Tibial artery (tissue), 4 donors: ENCODE results near the gene FCN2.

Experiments
- DNase-seq, 2 donors: peaks; one replicate each; pipeline ENCODE4 v3.0.0-alpha.2; 2019
- H3K27ac ChIP-seq, 2 donors: fragments of 200-600 bp; sonication (generic) in 1 of 2; 1 replicate in 1 of 2; 2 replicates in 1 of 2; pipeline ENCODE4 v1.5.1; 2018 to 2019; ENCODE audit warnings: mild to moderate bottlenecking in 1 of 2
- H3K27me3 ChIP-seq, 2 donors: fragments of 200-600 bp; sonication (generic) in 1 of 2; one replicate each; pipeline versions ENCODE4 v1.5.1 to v1.6.0; 2016 to 2019
- H3K36me3 ChIP-seq, 3 donors: fragments of 200-600 bp; sonication (generic) in 2 of 3; one replicate each; pipeline ENCODE4 v1.5.1; 2016 to 2019; ENCODE audit warnings: mild to moderate bottlenecking in 2 of 3
- H3K4me1 ChIP-seq, 4 donors: fragments of 200-600 bp; sonication (generic) in 2 of 4; 1 replicate in 3 of 4; 2 replicates in 1 of 4; pipeline ENCODE4 v1.5.1; 2016 to 2019
- H3K4me3 ChIP-seq, 2 donors: fragments of 200-600 bp; sonication (generic) in 1 of 2; 1 replicate in 1 of 2; 2 replicates in 1 of 2; pipeline ENCODE4 v1.5.1; 2018 to 2019; ENCODE audit warnings: mild to moderate bottlenecking in 2 of 2
- H3K9me3 ChIP-seq, 3 donors: fragments of 200-600 bp; sonication (generic) in 1 of 3; one replicate each; pipeline ENCODE4 v1.5.1; 2016 to 2019
- intact Hi-C: fragments of 100-400 bp; cut with DNase I; formaldehyde crosslinking; loops from one replicate; pipeline ENCODE4 v1.15.0; 2023; ENCODE audit warnings: low total_unique reads
- TF ChIP-seq, protein P1 (sequence below), 2 experiments: fragments of 200-600 bp in 1 of 2; fragments of 450-650 bp in 1 of 2; IDR thresholded peaks; one replicate each; pipeline ENCODE4 v1.5.1; 2017 to 2019; ENCODE audit warnings: antibody characterized with exemption in 2 of 2, mild to moderate bottlenecking in 1 of 2, moderate library complexity in 1 of 2

Gene FCN2

DNA sequence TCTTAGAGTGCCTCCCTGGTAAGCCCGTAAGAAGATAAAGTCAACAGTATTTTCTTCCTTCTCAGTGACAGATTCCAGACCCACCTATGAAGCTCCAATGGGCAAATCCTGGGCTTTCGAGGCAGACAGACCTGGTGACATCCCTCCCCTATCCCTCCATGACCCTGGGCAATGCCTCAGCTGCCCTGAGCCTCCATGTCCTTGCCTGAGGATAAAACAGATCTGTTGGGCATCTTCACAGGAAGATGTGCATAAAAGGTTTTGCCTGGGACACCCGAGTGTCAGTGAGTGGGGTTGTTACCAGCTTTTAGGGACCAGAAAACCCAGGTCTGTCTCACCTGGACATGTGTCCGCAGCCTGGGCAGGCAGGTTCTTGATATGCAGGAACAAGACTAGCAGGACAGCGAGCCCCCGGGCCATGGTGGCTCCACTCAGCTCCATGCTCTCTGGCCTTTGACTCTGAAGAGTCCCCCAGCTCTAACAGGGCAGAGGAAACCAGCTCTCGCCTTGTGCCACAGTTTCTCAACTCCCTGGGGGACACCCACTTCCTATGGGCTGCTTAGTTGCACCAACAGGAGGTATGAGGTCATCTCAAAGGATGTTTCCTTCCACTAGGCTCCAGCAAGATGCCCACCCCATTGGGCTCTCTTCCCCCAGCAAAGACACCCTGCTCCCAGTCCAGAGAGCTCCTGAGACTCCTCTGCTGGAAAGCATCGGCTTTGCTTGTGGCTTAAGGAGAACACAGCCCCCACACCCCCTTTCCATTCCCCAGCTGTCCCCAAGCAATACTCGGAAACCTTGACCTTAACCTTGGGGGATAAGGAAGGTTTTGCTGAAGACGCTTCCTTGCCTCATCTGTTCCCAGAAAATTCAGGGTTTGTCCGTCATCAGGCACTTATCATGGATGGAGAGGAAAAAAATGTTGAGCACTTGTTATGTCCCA lies 37.1 kb downstream of the FCN2 start, which contains the start of gene FCN1:
Gene FCN1 (minus strand): TSS at position 482 of the 943 bp plus-strand sequence. CDS start 41 bp downstream, at position 441.
- Histone ChIP-seq H3K4me1 (no peaks in the 10 kb centered on the region), H3K27me3 (peaks cover 0 to 47% of the 10 kb centered on the region in 2 donors), H3K4me3 (no peak within 1 kb of the TSS), H3K9me3 (peaks cover 0 to 22% (median 13%) of the 10 kb centered on the region in 3 donors), H3K36me3 (no peaks in the 10 kb centered on the region), H3K27ac (no peak within 1 kb of the TSS)
- TF ChIP-seq, protein P1, sequence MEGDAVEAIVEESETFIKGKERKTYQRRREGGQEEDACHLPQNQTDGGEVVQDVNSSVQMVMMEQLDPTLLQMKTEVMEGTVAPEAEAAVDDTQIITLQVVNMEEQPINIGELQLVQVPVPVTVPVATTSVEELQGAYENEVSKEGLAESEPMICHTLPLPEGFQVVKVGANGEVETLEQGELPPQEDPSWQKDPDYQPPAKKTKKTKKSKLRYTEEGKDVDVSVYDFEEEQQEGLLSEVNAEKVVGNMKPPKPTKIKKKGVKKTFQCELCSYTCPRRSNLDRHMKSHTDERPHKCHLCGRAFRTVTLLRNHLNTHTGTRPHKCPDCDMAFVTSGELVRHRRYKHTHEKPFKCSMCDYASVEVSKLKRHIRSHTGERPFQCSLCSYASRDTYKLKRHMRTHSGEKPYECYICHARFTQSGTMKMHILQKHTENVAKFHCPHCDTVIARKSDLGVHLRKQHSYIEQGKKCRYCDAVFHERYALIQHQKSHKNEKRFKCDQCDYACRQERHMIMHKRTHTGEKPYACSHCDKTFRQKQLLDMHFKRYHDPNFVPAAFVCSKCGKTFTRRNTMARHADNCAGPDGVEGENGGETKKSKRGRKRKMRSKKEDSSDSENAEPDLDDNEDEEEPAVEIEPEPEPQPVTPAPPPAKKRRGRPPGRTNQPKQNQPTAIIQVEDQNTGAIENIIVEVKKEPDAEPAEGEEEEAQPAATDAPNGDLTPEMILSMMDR (IDR thresholded peaks at IDR 0.05) = no peak
- DNase-seq = peak; percentile 20 to 52
- intact Hi-C loops = no loop called here

DNA sequence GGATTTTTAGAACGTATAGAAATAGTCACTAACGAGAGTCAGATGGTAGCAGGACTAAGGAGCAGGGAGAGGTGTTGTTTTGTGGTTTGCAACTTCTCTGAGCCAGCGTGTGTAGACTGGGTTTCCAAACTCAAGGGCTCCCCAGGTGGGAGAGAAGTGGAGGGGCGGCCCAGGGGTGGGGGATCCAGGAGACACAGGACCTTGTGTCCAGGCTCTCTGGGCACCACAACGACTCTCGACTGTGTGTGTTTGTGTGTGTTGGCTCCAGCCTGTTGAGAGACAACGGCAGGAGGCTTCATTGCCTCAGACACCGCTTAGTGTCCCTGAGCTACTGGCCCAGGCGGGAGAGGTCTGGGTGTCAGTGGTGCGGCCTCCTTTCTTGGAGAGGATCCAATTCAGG lies 38.0 kb downstream of the FCN2 start:
- H3K36me3 ChIP-seq = no peaks in the 10 kb centered on the region
- intact Hi-C loops = no loop called here

DNA sequence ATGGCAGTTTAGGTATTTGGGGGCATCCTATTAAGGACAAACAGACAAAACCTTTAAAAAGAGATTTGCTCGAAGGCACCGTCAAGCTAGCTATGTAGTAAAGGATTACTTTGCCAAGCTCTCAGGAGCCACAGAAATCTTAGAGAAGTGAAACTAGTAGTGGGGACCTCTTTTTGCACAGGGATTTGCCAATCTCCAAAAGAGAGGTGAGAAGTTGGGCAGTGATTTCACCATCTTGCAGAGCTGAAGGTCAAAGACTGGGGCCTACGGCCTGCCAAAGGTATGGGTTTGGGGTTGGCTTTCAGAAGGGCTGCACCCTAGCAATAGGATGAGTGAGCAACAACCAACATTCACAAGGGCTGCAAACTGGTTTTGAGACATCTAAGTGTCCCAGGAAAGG lies 38.7 kb downstream of the FCN2 start:
- no peaks in the 10 kb centered on the region for H3K4me1 ChIP-seq
- TF ChIP-seq, protein P1 (IDR thresholded peaks at IDR 0.05) = no peak
- H3K36me3 ChIP-seq = no peaks in the 10 kb centered on the region
- peak; percentile 11 to 20 for DNase-seq
- intact Hi-C loops = no loop called here
- no peak overlapping the region for H3K4me3 ChIP-seq
- no peak overlapping the region for H3K27ac ChIP-seq
- peaks cover 0 to 39% of the 10 kb centered on the region in 2 donors for H3K27me3 ChIP-seq
- H3K9me3 ChIP-seq = peaks cover 0 to 22% (median 13%) of the 10 kb centered on the region in 3 donors

More for the DNA sequence above, 38.0 kb downstream of the FCN2 start:
- Histone ChIP-seq H3K27me3 (peaks cover 0 to 43% of the 10 kb centered on the region in 2 donors), H3K4me1 (no peaks in the 10 kb centered on the region), H3K27ac (no peak overlapping the region), H3K4me3 (no peak overlapping the region), H3K9me3 (peaks cover 0 to 22% (median 13%) of the 10 kb centered on the region in 3 donors)
- DNase-seq = peak; percentile 7 to 35
- TF ChIP-seq, protein P1 (IDR thresholded peaks at IDR 0.05) = no peak

DNA sequence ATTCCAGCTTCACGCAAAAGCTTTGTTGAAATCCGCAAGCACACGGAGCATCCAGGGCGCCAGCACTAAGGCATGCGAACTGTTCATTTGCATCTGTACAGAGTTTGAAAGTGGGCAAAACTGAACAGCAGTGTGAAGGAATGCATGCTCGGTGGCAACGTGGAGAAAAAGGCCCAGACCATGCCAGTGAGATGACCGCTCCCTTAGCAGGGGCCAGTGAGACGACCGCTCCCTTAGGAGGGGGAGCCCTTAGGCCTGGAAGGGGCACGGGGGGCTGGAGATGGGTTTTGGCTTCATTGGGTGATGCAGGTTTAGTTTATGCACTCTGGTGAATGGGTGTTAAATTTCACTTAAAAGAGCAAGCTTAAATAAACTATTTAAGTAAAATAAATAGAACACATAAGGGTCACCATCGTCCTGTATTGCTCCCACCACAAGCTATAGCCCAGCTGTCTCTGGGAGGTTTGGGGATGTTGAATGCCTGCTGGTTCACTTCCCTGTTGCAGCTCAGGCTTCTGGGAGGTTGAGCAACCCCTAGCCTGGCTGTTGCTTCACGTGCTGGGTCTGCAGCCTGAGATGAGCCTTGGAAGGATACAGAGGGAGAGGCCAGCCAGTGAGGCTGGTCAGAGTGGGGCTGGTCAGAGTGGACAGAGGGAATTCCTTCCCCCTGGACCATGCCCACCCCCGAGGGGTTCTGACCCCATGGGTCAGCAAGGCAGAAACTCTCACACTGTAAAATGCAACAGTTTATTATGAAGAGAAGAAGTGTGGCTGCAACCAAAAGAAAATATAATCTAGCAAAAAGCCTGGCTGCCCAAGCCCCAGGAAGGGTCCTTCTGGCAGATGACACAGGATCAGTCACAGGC lies 41.7 kb downstream of the FCN2 start:
- Histone ChIP-seq H3K4me1 (no peaks in the 10 kb centered on the region), H3K36me3 (no peaks in the 10 kb centered on the region), H3K27ac (no peak overlapping the region), H3K4me3 (no peak overlapping the region), H3K9me3 (peaks cover 0 to 22% (median 13%) of the 10 kb centered on the region in 3 donors), H3K27me3 (peaks cover 0 to 13% of the 10 kb centered on the region in 2 donors)
- peak; percentile 65 to 72 for DNase-seq
- TF ChIP-seq, protein P1 (IDR thresholded peaks at IDR 0.05) = no peak
- intact Hi-C loops = no loop called here

DNA sequence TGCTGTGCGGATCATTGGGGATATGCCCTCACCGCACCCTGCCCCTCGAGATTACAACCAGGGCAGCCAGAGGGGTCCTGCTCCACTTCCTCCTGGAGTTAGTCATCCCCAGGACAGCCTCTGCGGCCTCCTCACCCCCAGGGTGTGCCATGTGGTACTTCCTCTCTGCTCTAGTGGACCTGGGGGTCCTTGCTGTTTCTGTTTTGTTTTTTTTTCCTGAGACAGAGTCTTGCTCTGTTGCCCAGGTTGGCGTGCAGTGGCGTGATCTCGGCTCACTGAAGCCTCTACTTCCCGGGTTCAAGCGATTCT lies 42.3 kb downstream of the FCN2 start:
- Histone ChIP-seq H3K4me3 (no peak overlapping the region), H3K27ac (no peak overlapping the region), H3K9me3 (peaks cover 0 to 22% (median 13%) of the 10 kb centered on the region in 3 donors), H3K4me1 (no peaks in the 10 kb centered on the region), H3K27me3 (peaks cover 0 to 9% of the 10 kb centered on the region in 2 donors), H3K36me3 (no peaks in the 10 kb centered on the region)
- intact Hi-C loops = no loop called here
- TF ChIP-seq, protein P1 (IDR thresholded peaks at IDR 0.05) = no peak
- DNase-seq = peak in 1 of 2 donors; percentile 60
